ENCODE measurements around the gene CYB561A3. TPM values are rescaled to one million over a fixed set of nuclear protein-coding genes. Genes with fewer than 3 reads are reported as not detected.
A peak's percentile ranks its signal among the peaks of the same experiment; 100 is the strongest.

Gene CYB561A3
- total RNA-seq, 1 experiment from 2014 or later = 54.7 TPM

GRCh38 chr11:61380884-61381283 lies 19.2 kb upstream of the CYB561A3 start:
- Histone ChIP-seq H3K36me3 (ENCODE audit: insufficient read depth, low read length, poor library complexity, severe bottlenecking) (no peaks in the 10 kb centered on the region), H3K27ac (ENCODE audit: low read depth, low read length, poor library complexity, severe bottlenecking) (no peak overlapping the region), H3K4me3 (ENCODE audit: low read depth, low read length, poor library complexity, severe bottlenecking) (no peak overlapping the region), H3K4me1 (ENCODE audit: insufficient read depth, low read length, poor library complexity, severe bottlenecking) (peaks cover 12% of the 10 kb centered on the region), H3K9me3 (ENCODE audit: low read depth, low read length, poor library complexity, severe bottlenecking) (no peaks in the 10 kb centered on the region), H3K27me3 (replicated peaks; ENCODE audit: insufficient read depth, low read depth, low read length, poor library complexity) (no peaks in the 10 kb centered on the region)
- DNase-seq (ENCODE audit: low spot score) = no peak
- no TSS peak for BruUV-seq (replicated peaks)
- TF ChIP-seq, protein P1, sequence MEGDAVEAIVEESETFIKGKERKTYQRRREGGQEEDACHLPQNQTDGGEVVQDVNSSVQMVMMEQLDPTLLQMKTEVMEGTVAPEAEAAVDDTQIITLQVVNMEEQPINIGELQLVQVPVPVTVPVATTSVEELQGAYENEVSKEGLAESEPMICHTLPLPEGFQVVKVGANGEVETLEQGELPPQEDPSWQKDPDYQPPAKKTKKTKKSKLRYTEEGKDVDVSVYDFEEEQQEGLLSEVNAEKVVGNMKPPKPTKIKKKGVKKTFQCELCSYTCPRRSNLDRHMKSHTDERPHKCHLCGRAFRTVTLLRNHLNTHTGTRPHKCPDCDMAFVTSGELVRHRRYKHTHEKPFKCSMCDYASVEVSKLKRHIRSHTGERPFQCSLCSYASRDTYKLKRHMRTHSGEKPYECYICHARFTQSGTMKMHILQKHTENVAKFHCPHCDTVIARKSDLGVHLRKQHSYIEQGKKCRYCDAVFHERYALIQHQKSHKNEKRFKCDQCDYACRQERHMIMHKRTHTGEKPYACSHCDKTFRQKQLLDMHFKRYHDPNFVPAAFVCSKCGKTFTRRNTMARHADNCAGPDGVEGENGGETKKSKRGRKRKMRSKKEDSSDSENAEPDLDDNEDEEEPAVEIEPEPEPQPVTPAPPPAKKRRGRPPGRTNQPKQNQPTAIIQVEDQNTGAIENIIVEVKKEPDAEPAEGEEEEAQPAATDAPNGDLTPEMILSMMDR (conservative IDR thresholded peaks at IDR 0.05; ENCODE audit: low read depth, low read length) = no peak
- TF ChIP-seq EZH2 (IDR thresholded peaks at IDR 0.05; ENCODE audit: borderline replicate concordance, low read depth, low read length, poor library complexity, severe bottlenecking) = no peak
- CTCF ChIA-PET = interaction anchor here (0.8 kb wide), 1 partner anchor 45 kb away, joined by 5 read pairs; no protein-coding TSS in a partner anchor
- intact Hi-C loops (cut with micrococcal nuclease; ENCODE audit: unreplicated experiment) = no loop called here
- POLR2A ChIA-PET (ENCODE audit: low non-redundant PET) = no interaction called here

GRCh38 chr11:61378713-61379313 lies 17.1 kb upstream of the CYB561A3 start:
- POLR2A ChIA-PET (ENCODE audit: low non-redundant PET) = interaction anchor here (0.7 to 1.0 kb wide), 2 partner anchors 17 to 1195 kb away, joined by 4 to 8 read pairs; partner anchors contain the start of genes CYB561A3 and TMEM138
- TF ChIP-seq EZH2 (IDR thresholded peaks at IDR 0.05; ENCODE audit: borderline replicate concordance, low read depth, low read length, poor library complexity, severe bottlenecking) = no peak
- TF ChIP-seq, protein P1 (conservative IDR thresholded peaks at IDR 0.05; ENCODE audit: low read depth, low read length) = no peak
- no TSS peak for BruUV-seq (replicated peaks)
- Histone ChIP-seq H3K4me1 (ENCODE audit: insufficient read depth, low read length, poor library complexity, severe bottlenecking) (peaks cover 12% of the 10 kb centered on the region), H3K27me3 (replicated peaks; ENCODE audit: insufficient read depth, low read depth, low read length, poor library complexity) (no peaks in the 10 kb centered on the region), H3K36me3 (ENCODE audit: insufficient read depth, low read length, poor library complexity, severe bottlenecking) (no peaks in the 10 kb centered on the region), H3K27ac (ENCODE audit: low read depth, low read length, poor library complexity, severe bottlenecking) (peak overlapping the region; percentile 69), H3K9me3 (ENCODE audit: low read depth, low read length, poor library complexity, severe bottlenecking) (no peaks in the 10 kb centered on the region), H3K4me3 (ENCODE audit: low read depth, low read length, poor library complexity, severe bottlenecking) (no peak overlapping the region)
- CTCF ChIA-PET = no interaction called here
- intact Hi-C loops (cut with micrococcal nuclease; ENCODE audit: unreplicated experiment) = loop anchor here (2.0 kb wide), 1 partner anchor 16 kb away; the partner anchor contains the start of gene TMEM138
- peak; percentile 92 for DNase-seq (ENCODE audit: low spot score)

DNA sequence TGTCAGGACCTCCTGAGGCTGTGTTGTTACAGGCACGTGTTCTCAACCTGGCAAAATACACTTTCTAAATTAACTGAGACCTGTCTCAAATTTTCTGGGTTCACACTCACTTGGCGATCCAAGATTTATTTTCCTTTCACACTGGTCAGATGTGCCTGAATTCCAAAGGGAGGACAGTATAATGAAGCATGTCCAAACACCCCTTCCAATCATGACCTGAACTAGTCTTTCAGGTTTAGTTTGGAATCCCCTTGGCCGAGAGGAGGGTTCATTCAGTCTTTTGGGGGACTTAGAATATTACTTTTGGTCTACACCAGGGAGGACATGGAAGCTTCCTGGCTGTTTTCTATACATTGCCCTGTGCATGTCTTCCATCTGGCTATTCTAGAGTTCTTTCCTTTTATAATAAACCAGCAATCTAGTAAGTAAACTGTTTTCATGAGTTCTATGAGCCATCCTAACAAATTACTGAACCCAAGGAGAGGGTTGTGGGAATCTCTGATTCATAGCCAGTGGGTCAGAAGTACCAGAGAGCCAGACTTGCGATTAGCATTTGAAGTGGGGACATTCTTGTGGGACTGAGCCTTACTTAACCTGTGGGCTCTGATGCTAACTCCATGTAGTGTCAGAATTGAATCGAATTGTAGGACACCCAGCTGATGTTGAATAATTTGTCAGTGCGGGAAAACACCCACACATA lies 15.9 kb upstream of the CYB561A3 start:
- no peak overlapping the region for H3K4me3 ChIP-seq (ENCODE audit: low read depth, low read length, poor library complexity, severe bottlenecking)
- peaks cover 5% of the 10 kb centered on the region for H3K9me3 ChIP-seq (ENCODE audit: low read depth, low read length, poor library complexity, severe bottlenecking)
- intact Hi-C loops (cut with micrococcal nuclease; ENCODE audit: unreplicated experiment) = loop anchor here (2.0 kb wide), 1 partner anchor 15 kb away; the partner anchor contains the start of gene TMEM138
- peaks cover 12% of the 10 kb centered on the region for H3K4me1 ChIP-seq (ENCODE audit: insufficient read depth, low read length, poor library complexity, severe bottlenecking)
- no peaks in the 10 kb centered on the region for H3K27me3 ChIP-seq (replicated peaks; ENCODE audit: insufficient read depth, low read depth, low read length, poor library complexity)
- DNase-seq (ENCODE audit: low spot score) = no peak
- H3K36me3 ChIP-seq (ENCODE audit: insufficient read depth, low read length, poor library complexity, severe bottlenecking) = peaks cover 4% of the 10 kb centered on the region
- TF ChIP-seq EZH2 (IDR thresholded peaks at IDR 0.05; ENCODE audit: borderline replicate concordance, low read depth, low read length, poor library complexity, severe bottlenecking) = no peak
- TF ChIP-seq, protein P1 (conservative IDR thresholded peaks at IDR 0.05; ENCODE audit: low read depth, low read length) = no peak
- no TSS peak for BruUV-seq (replicated peaks)
- ChIA-PET POLR2A (ENCODE audit: low non-redundant PET) (no interaction called here), CTCF (no interaction called here)
- no peak overlapping the region for H3K27ac ChIP-seq (ENCODE audit: low read depth, low read length, poor library complexity, severe bottlenecking)

Measured in A673 (cell line).